ENCODE measurements around the gene STK32B.
"Not testable (repeated sequence)": the region's sequence is repeated elsewhere in the genome, so short reads cannot be mapped to it uniquely, and the experiment has no call there.

Gene STK32B

DNA sequence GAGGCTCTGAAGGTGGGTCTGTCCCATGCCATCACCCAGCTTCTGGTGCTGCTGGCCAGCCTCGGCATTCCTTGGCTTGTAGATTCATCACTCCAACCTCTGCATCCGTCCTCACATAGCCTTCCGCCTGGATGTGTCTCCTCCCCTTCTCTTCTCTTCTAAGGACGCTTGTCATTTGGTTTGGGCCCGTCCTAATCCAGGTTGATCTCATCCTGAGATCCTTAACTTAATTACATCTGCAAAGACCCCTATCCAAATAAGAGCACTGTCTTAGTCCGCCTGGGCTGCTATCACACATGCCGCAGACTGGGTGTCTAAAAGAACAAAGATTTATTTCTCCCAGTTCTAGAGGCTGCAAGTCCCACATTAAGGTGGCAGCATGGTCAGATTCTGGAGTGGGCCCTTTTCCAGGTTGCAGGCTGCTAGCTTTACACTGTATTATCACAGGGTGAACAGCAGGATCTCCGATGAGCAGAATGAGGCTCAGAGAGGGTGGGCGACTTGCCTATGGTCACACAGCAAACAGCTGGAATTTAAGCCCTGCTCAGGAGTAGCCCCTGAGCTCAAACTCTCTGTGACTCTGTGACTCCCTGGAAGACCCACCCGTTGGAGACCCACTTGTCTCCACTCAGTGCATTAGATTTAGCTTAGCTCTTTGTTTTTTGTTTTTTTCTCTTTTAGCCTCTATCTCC is 113.1 kb downstream of the STK32B start:
- Mint-ChIP-seq H3K4me1 (ENCODE audit: low read depth) (no peaks in the 10 kb centered on the region), H3K27me3 (no peaks in the 10 kb centered on the region), H3K27ac (no peak overlapping the region)

GRCh38 chr4:5165420-5166369 is 114.4 kb downstream of the STK32B start:
- no peaks in the 10 kb centered on the region for H3K36me3 Mint-ChIP-seq (ENCODE audit: low read depth)
- H3K4me1 Mint-ChIP-seq (ENCODE audit: low read depth): no peaks in the 10 kb centered on the region
- H3K4me3 Mint-ChIP-seq: no peak overlapping the region
- H3K9me3 Mint-ChIP-seq: peaks cover 3% of the 10 kb centered on the region
- H3K27ac Mint-ChIP-seq: no peak overlapping the region
- H3K27me3 Mint-ChIP-seq: no peaks in the 10 kb centered on the region

More for the DNA sequence above, 113.1 kb downstream of the STK32B start:
- Mint-ChIP-seq H3K4me3 (no peak overlapping the region), H3K9me3 (no peaks in the 10 kb centered on the region), H3K36me3 (ENCODE audit: low read depth) (no peaks in the 10 kb centered on the region)

DNA sequence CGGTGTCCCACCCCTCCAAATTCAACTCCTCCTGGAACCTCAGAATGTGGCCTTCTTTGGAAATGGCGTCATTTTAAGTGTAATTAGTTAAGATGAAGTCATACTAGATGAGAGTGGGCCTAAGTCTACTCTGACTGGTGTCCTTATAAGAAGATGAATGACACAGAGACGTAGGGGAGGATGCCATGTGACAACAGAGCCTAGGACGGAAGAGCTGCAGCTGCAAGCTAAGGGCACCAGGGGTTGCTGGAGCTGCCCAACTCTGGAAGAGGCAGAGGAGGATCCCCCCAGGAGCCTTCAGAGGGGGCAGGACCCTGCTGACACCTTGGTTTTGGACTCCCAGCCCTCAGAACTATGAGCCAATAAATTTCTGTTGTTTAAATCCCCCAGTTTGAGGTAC is 115.1 kb downstream of the STK32B start:
- Mint-ChIP-seq H3K27me3 (no peaks in the 10 kb centered on the region), H3K4me1 (ENCODE audit: low read depth) (no peaks in the 10 kb centered on the region), H3K4me3 (no peak overlapping the region), H3K36me3 (ENCODE audit: low read depth) (no peaks in the 10 kb centered on the region), H3K27ac (no peak overlapping the region), H3K9me3 (peaks cover 3% of the 10 kb centered on the region)

GRCh38 chr4:5168891-5169290 is 117.6 kb downstream of the STK32B start:
- peaks cover 3% of the 10 kb centered on the region for H3K9me3 Mint-ChIP-seq
- H3K27ac Mint-ChIP-seq: no peak overlapping the region
- no peaks in the 10 kb centered on the region for H3K4me1 Mint-ChIP-seq (ENCODE audit: low read depth)
- no peaks in the 10 kb centered on the region for H3K36me3 Mint-ChIP-seq (ENCODE audit: low read depth)
- no peaks in the 10 kb centered on the region for H3K27me3 Mint-ChIP-seq
- H3K4me3 Mint-ChIP-seq: no peak overlapping the region

- H3K27me3 Mint-ChIP-seq; H3K9me3 Mint-ChIP-seq; H3K27ac Mint-ChIP-seq; H3K4me1 Mint-ChIP-seq (ENCODE audit: low read depth); H3K36me3 Mint-ChIP-seq (ENCODE audit: low read depth); H3K4me3 Mint-ChIP-seq: not testable (repeated sequence)
Measured at GRCh38 chr4:5175836-5176235, 124.6 kb downstream of the STK32B start.

GRCh38 chr4:5184606-5185005 is 133.3 kb downstream of the STK32B start:
- H3K9me3 Mint-ChIP-seq: no peaks in the 10 kb centered on the region
- H3K27me3 Mint-ChIP-seq: peaks cover 11% of the 10 kb centered on the region
- no peaks in the 10 kb centered on the region for H3K36me3 Mint-ChIP-seq (ENCODE audit: low read depth)
- H3K4me3 Mint-ChIP-seq: no peak overlapping the region
- H3K4me1 Mint-ChIP-seq (ENCODE audit: low read depth): no peaks in the 10 kb centered on the region
- H3K27ac Mint-ChIP-seq: no peak overlapping the region

DNA sequence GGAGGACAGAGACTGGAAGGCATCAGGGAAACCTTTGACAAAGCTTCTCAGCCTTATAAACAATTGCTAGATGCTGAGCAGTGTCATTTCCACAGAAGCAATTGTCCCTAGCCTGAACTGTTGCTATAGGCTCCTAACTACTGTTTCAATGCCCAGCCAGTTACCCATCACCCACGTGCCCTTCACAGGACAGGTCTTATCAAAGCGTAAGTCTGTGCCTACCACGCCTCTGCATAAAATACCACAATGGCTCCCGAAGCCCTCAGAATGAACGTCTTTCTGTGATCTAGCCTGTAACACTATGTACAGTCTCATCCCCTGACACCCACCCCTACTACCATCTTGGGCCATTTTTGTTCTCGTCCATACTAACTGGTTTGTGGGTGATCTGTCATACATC is 134.3 kb downstream of the STK32B start:
- Mint-ChIP-seq H3K9me3 (no peaks in the 10 kb centered on the region), H3K36me3 (ENCODE audit: low read depth) (no peaks in the 10 kb centered on the region), H3K4me1 (ENCODE audit: low read depth) (no peaks in the 10 kb centered on the region), H3K27ac (no peak overlapping the region), H3K27me3 (peaks cover 11% of the 10 kb centered on the region), H3K4me3 (no peak overlapping the region)

GRCh38 chr4:5186271-5187064 is 135.2 kb downstream of the STK32B start:
- H3K9me3 Mint-ChIP-seq: no peaks in the 10 kb centered on the region
- H3K4me3 Mint-ChIP-seq: no peak overlapping the region
- no peaks in the 10 kb centered on the region for H3K4me1 Mint-ChIP-seq (ENCODE audit: low read depth)
- no peaks in the 10 kb centered on the region for H3K36me3 Mint-ChIP-seq (ENCODE audit: low read depth)
- H3K27ac Mint-ChIP-seq: no peak overlapping the region
- H3K27me3 Mint-ChIP-seq: peaks cover 11% of the 10 kb centered on the region

DNA sequence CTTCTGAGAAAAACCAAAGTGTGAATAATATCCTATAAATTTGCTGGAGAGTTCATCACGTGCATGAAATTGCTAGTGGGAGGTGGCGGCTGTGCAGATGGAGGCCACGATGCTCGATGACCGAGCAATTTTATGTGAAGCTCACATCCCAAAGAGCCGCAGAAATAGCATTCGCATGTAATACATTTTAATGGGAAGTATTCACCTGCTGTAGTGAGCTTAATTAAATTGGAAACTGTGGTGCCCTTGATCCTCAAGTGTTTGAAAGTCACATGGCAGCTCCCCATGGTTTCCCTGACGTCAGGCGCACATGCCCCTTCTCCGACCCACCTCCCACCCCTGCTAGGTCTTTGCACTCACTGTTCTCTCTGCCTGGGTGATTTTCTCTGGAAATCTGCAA is 136.8 kb downstream of the STK32B start:
- no peak overlapping the region for H3K4me3 Mint-ChIP-seq
- H3K27ac Mint-ChIP-seq: no peak overlapping the region

DNA sequence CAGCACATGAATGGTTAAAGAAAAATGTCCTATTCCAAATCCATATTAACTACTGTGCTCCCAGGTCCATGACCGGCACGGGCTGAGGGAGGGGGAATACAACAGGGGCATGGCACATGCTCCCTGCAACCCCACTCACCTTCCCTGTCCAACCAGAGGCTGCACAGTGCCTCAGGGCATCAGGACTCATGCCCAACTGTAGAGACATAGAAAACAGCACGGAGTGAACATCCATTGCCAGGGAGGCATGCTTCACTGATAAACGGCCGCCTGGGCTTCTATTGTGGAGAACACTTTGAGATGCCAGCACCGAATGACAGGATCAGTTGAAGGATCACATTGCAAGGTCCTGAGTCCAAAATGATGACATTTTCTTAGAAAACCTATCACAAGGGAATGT is 140.6 kb downstream of the STK32B start:
- peaks cover 7% of the 10 kb centered on the region for H3K27me3 Mint-ChIP-seq
- no peaks in the 10 kb centered on the region for H3K9me3 Mint-ChIP-seq
- H3K36me3 Mint-ChIP-seq (ENCODE audit: low read depth): no peaks in the 10 kb centered on the region
- H3K4me1 Mint-ChIP-seq (ENCODE audit: low read depth): no peaks in the 10 kb centered on the region
- no peak overlapping the region for H3K4me3 Mint-ChIP-seq
- no peak overlapping the region for H3K27ac Mint-ChIP-seq

More for the DNA sequence above, 136.8 kb downstream of the STK32B start:
- no peaks in the 10 kb centered on the region for H3K36me3 Mint-ChIP-seq (ENCODE audit: low read depth)
- peaks cover 11% of the 10 kb centered on the region for H3K27me3 Mint-ChIP-seq
- H3K9me3 Mint-ChIP-seq: no peaks in the 10 kb centered on the region
- no peaks in the 10 kb centered on the region for H3K4me1 Mint-ChIP-seq (ENCODE audit: low read depth)

DNA sequence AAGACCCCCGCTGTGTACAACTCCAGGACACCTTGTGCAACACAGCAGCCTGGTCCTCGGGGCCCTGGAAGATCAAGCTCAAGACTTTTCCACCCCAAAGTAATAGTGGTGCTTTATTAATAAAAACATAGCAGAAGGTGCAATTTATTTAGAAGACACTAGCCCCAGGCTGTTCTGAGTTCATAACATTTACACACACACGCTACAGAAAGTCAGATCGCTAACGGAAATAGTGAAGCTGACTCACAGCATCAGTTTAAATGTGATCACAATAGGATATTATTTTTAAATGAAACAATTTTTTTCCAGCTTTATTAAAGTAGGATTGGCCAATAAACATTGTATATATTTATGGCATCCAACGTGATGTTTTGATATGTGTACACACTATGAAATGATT is 141.0 kb downstream of the STK32B start:
- Mint-ChIP-seq H3K27me3 (peaks cover 3% of the 10 kb centered on the region), H3K4me3 (no peak overlapping the region), H3K36me3 (ENCODE audit: low read depth) (no peaks in the 10 kb centered on the region), H3K4me1 (ENCODE audit: low read depth) (no peaks in the 10 kb centered on the region), H3K27ac (no peak overlapping the region), H3K9me3 (no peaks in the 10 kb centered on the region)

DNA sequence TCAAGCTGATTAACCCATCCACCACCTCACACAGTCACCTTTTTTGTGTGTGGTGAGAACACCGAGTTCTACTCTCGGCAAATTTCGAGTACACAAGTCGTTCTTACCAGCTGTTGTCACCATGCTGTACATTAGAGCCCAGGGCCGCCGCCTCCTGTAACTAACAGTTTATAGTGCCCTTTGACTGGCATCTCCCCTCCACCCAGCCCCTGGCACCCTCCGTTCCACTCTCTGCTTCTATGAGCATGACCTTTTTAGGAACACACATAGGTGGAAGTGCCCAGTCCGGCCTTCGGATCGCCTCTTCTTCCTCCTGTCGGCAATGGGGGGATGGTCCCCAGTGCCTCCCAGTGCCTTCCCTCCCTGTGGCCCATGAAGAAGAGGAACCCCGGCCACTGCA is 141.4 kb downstream of the STK32B start:
- Mint-ChIP-seq H3K4me1 (ENCODE audit: low read depth) (no peaks in the 10 kb centered on the region), H3K9me3 (no peaks in the 10 kb centered on the region), H3K27ac (no peak overlapping the region), H3K4me3 (no peak overlapping the region), H3K27me3 (peaks cover 3% of the 10 kb centered on the region), H3K36me3 (ENCODE audit: low read depth) (no peaks in the 10 kb centered on the region)

GRCh38 chr4:5198656-5199541 is 147.6 kb downstream of the STK32B start:
- Mint-ChIP-seq H3K9me3 (no peaks in the 10 kb centered on the region), H3K36me3 (ENCODE audit: low read depth) (no peaks in the 10 kb centered on the region), H3K27ac (no peak overlapping the region), H3K4me1 (ENCODE audit: low read depth) (no peaks in the 10 kb centered on the region), H3K27me3 (no peaks in the 10 kb centered on the region), H3K4me3 (no peak overlapping the region)

- Mint-ChIP-seq H3K4me3 (no peak overlapping the region), H3K27ac (no peak overlapping the region), H3K27me3 (no peaks in the 10 kb centered on the region), H3K4me1 (ENCODE audit: low read depth) (no peaks in the 10 kb centered on the region), H3K9me3 (no peaks in the 10 kb centered on the region), H3K36me3 (ENCODE audit: low read depth) (no peaks in the 10 kb centered on the region)
Measured at GRCh38 chr4:5199912-5200311, 148.6 kb downstream of the STK32B start.

Measured in stimulated activated naive CD8-positive, alpha-beta T cell treated with anti-CD3 and anti-CD28 coated beads, Interleukin-15, Interleukin-2, amounts not matched to agents 100 ng/mL and 50 ng/mL, for 24 hours (primary cell).